GM23338 (cell line): ENCODE measurements around the gene LOXHD1.

Source experiments
- CREB1 ChIP-seq: fragments of 250-450 bp; sonication (Bioruptor Pico); IDR thresholded peaks from 2 replicates; pipeline ENCODE4 v1.5.0; 2020; ENCODE audit warnings: low read depth, mild to moderate bottlenecking, moderate library complexity
- EZH2 ChIP-seq: fragments of 200-600 bp; sonication (generic); IDR thresholded peaks from one replicate; pipeline ENCODE4 v1.8.0; 2017; ENCODE audit warnings: antibody characterized with exemption, mild to moderate bottlenecking, low read depth; ENCODE audit not compliant: unreplicated experiment
- EZH2phosphoT487 ChIP-seq: fragments of 200-600 bp; sonication (generic); IDR thresholded peaks from one replicate; pipeline ENCODE4 v1.8.1; 2018; ENCODE audit warnings: antibody characterized with exemption; ENCODE audit not compliant: unreplicated experiment
- JUNB ChIP-seq: IDR thresholded peaks from one replicate; pipeline ENCODE4 v1.6.1; 2016; ENCODE audit warnings: antibody characterized with exemption; ENCODE audit not compliant: unreplicated experiment
- NANOG ChIP-seq: IDR thresholded peaks from 2 replicates; pipeline ENCODE4 v1.6.1; 2016; ENCODE audit warnings: antibody characterized with exemption, borderline replicate concordance
- POLR2AphosphoS5 ChIP-seq: IDR thresholded peaks from 2 replicates; pipeline ENCODE4 v1.6.1; 2016; ENCODE audit warnings: antibody characterized with exemption, low read depth
- STAT1 ChIP-seq: IDR thresholded peaks from one replicate; pipeline ENCODE4 v1.6.1; 2016; ENCODE audit warnings: antibody characterized with exemption; ENCODE audit not compliant: unreplicated experiment
- ZNF331 ChIP-seq: fragments of 250-450 bp; sonication (Bioruptor Pico); IDR thresholded peaks from 2 replicates; pipeline ENCODE4 v1.5.0; 2020; ENCODE audit warnings: low read depth, mild to moderate bottlenecking, moderate library complexity
- TF ChIP-seq, protein P1 (sequence below), 2 experiments: fragments of 200-600 bp in 1 of 2; sonication (generic) in 1 of 2; conservative IDR thresholded peaks; 2 replicates each; pipeline versions ENCODE4 v1.5.1 to v1.6.1; 2016 to 2017; ENCODE audit warnings: antibody characterized with exemption in 2 of 2, low read depth in 2 of 2, mild to moderate bottlenecking in 2 of 2, moderate library complexity in 1 of 2
- TF ChIP-seq, protein P2 (sequence below): IDR thresholded peaks from 2 replicates; pipeline ENCODE4 v1.6.1; 2016; ENCODE audit warnings: antibody characterized with exemption
- TF ChIP-seq, protein P3 (sequence below): IDR thresholded peaks from one replicate; pipeline ENCODE4 v1.6.1; 2018; ENCODE audit warnings: antibody characterized with exemption; ENCODE audit not compliant: unreplicated experiment

DNA sequence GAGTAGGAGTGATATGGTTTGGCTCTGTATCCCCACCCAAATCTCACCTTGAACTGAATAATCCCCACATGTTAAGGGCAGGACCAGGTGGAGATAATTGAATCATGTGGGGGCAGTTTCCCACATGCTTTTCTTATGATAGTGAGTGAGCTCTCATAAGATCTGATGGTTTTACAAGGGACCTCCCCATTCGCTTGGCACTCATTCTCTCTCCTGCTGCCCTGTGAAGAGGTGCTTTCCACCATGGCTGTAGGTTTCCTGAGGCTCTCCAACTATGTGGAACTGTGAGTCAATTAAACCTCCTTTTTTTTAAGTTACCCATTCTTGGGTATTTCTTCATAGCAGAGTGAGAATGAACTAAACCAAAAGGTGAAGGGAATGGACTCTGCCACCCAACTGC, 207.5 kb downstream of the LOXHD1 start:
- TF ChIP-seq, protein P1, sequence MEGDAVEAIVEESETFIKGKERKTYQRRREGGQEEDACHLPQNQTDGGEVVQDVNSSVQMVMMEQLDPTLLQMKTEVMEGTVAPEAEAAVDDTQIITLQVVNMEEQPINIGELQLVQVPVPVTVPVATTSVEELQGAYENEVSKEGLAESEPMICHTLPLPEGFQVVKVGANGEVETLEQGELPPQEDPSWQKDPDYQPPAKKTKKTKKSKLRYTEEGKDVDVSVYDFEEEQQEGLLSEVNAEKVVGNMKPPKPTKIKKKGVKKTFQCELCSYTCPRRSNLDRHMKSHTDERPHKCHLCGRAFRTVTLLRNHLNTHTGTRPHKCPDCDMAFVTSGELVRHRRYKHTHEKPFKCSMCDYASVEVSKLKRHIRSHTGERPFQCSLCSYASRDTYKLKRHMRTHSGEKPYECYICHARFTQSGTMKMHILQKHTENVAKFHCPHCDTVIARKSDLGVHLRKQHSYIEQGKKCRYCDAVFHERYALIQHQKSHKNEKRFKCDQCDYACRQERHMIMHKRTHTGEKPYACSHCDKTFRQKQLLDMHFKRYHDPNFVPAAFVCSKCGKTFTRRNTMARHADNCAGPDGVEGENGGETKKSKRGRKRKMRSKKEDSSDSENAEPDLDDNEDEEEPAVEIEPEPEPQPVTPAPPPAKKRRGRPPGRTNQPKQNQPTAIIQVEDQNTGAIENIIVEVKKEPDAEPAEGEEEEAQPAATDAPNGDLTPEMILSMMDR (conservative IDR thresholded peaks at IDR 0.05; ENCODE audit: low read depth in 2 of 2) = no peak
- TF ChIP-seq JUNB (no peak), EZH2 (no peak), EZH2phosphoT487 (no peak), POLR2AphosphoS5 (no peak), ZNF331 (CRISPR knock-in tag) (no peak), STAT1 (no peak), NANOG (no peak), CREB1 (no peak)
- TF ChIP-seq, protein P2, sequence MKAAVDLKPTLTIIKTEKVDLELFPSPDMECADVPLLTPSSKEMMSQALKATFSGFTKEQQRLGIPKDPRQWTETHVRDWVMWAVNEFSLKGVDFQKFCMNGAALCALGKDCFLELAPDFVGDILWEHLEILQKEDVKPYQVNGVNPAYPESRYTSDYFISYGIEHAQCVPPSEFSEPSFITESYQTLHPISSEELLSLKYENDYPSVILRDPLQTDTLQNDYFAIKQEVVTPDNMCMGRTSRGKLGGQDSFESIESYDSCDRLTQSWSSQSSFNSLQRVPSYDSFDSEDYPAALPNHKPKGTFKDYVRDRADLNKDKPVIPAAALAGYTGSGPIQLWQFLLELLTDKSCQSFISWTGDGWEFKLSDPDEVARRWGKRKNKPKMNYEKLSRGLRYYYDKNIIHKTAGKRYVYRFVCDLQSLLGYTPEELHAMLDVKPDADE = no peak
- TF ChIP-seq, protein P3, sequence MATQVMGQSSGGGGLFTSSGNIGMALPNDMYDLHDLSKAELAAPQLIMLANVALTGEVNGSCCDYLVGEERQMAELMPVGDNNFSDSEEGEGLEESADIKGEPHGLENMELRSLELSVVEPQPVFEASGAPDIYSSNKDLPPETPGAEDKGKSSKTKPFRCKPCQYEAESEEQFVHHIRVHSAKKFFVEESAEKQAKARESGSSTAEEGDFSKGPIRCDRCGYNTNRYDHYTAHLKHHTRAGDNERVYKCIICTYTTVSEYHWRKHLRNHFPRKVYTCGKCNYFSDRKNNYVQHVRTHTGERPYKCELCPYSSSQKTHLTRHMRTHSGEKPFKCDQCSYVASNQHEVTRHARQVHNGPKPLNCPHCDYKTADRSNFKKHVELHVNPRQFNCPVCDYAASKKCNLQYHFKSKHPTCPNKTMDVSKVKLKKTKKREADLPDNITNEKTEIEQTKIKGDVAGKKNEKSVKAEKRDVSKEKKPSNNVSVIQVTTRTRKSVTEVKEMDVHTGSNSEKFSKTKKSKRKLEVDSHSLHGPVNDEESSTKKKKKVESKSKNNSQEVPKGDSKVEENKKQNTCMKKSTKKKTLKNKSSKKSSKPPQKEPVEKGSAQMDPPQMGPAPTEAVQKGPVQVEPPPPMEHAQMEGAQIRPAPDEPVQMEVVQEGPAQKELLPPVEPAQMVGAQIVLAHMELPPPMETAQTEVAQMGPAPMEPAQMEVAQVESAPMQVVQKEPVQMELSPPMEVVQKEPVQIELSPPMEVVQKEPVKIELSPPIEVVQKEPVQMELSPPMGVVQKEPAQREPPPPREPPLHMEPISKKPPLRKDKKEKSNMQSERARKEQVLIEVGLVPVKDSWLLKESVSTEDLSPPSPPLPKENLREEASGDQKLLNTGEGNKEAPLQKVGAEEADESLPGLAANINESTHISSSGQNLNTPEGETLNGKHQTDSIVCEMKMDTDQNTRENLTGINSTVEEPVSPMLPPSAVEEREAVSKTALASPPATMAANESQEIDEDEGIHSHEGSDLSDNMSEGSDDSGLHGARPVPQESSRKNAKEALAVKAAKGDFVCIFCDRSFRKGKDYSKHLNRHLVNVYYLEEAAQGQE = no peak
